GM19238 (cell line): Measurements from ENCODE around the gene CAMTA1.
"Not testable (repeated sequence)": the region's sequence is repeated elsewhere in the genome, so short reads cannot be mapped to it uniquely, and the experiment has no call there.

ENCODE experiments used
- DNase-seq: peaks from one replicate; pipeline ENCODE4 v3.0.0; 2011; ENCODE audit warnings: low spot score; ENCODE audit not compliant: insufficient read length

CAMTA1 gene

DNA sequence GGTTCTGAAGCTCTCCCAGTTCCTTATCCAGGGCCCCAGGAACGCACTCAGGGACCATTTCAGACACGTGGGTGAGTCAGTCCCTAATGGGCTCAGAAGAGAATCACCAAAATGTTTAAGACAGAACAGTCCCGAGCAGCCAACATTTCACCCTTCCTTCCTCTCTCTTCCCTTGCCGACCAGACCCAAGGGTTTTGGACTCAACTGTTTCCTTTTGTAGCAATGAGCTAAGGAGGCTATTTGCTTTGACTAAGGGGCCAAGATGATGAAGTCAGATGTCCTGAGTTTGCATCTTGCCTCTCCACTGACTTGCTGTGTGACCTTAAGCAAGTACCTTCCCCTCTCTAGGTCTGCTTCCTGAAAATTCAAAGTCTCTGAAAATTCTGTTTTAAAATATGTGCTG lies 513.5 kb downstream of the CAMTA1 start:
- no peak for DNase-seq

DNA sequence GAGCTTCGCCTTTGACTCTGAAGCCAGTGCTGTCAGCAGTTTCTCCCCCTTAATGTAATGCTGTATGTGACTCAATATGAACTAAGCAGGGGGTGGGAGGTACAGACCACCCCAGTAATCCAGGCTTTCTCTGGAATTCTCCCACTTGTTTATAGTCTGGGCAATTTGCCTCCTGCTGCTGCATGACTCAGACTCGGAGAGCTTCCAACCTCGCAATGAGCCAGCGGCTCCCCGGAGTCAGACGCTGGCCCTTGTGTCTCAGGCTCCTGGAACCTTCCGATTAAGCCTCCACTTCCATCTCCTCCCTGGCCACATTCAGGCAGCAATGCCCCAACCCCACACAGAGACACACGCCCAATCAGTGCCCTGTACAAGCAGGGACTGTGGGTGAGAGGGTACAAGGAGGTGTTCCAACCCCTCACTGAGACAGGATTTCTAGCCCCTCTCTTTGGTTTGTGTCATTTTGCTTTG lies 514.1 kb downstream of the CAMTA1 start:
- DNase-seq, result no peak

DNA sequence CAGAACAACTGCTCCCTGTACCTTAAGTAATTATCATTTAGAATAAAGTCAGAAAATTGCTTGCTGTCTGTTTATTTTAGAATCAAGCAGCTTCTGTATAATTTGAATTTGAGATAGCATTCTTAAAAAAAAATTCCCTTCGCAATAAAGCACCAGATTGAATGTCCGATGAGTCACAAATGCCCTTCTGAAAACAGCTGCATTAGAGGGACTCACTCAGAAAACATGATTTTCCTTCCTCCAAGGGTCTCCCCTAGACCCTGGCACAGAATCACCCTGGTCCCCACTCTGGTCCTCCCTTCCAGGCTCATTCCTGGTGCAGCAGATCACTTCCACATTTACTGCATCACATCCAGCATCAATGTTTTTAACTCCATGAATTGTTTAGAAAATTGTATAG lies 514.7 kb downstream of the CAMTA1 start:
- DNase-seq, result no peak

DNA sequence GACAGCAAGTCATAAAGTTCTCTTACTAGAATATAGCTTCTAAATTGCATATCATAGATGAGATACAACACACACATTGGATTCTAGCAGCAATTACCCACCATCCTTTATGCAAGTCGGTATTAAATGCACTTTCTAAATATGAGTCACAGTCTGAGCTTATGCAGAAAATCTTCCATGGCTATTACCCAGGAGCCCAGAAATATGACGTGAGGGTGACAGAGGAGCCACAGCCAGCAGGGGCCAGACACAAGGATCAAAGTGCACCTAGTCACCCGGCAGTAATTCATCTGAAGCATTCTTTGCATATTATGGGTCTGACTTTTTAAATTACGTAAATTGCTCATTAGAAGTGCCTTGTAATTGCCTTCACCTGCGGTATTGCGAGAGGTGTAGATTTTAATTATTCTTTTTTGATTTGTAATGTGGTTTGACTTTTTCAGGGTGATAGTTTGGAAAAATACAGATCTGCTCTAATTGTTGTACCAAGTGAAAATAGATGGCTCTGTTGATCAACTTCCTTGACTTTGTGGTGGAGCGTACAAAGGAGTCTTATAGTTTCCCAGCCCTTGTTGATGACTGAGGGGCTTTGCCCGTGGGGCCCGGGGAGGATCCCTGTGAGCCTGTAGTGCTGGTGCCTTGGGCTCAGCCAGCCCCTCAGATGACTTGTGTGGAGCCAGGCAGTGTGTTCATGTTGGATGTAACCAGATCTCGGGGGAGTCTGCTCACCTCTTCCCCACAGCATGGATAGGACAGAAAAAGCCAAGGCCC lies 515.8 kb downstream of the CAMTA1 start:
- DNase-seq, result no peak

DNA sequence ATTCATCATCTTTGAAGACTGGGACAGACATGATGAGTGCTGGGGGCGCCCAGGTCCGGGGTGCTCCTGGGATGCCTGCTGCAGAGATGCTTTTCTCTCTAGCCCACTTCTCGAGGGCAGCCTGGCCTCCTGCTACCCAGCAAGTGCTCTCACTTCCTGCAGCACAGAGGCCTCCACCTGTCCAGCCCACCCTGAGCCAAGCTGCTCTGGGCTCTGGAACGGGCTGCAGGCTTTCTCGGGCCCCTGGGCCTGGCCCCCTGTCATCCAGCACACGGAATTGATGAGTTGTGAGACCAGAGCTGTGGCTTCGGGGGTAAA lies 516.4 kb downstream of the CAMTA1 start:
- no peak for DNase-seq

DNA sequence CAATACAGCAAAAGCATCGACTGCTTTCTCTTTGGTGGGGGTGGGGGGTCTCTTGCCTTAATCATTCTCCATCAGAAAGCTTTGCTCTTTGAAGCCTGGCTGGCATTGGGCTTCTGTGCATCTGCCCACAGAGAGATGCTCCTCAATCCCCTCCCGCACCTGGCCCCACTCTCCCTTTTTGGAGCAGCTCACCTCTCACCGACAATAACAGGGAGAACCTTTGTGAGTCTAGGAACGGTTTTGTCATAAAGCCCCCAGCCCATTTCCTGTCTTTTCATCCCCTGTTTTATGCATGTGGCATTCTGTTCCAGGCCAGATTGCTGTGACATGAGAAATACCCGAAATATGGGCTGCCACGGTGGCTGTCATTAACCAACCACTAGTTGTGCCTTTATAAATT lies 516.9 kb downstream of the CAMTA1 start:
- no peak for DNase-seq

DNA sequence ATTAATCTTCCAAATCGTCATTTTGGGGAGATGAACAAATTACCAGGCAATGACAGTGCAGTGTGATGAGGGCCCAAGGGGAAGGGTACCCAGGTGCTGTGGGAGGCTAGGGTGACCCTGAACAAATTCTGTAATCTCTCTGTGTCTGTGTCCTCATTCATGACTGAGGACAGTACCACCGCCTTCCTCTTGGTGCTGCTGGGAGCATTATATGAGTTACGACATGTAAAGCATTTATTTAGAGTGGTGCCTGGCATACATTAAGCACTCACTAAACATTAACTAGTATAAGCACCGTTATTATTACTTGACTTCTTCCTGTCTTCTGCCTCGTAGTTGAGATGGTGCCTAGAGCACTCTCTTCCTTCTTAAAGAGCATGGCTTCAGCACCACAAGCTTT lies 517.6 kb downstream of the CAMTA1 start:
- no peak for DNase-seq

DNA sequence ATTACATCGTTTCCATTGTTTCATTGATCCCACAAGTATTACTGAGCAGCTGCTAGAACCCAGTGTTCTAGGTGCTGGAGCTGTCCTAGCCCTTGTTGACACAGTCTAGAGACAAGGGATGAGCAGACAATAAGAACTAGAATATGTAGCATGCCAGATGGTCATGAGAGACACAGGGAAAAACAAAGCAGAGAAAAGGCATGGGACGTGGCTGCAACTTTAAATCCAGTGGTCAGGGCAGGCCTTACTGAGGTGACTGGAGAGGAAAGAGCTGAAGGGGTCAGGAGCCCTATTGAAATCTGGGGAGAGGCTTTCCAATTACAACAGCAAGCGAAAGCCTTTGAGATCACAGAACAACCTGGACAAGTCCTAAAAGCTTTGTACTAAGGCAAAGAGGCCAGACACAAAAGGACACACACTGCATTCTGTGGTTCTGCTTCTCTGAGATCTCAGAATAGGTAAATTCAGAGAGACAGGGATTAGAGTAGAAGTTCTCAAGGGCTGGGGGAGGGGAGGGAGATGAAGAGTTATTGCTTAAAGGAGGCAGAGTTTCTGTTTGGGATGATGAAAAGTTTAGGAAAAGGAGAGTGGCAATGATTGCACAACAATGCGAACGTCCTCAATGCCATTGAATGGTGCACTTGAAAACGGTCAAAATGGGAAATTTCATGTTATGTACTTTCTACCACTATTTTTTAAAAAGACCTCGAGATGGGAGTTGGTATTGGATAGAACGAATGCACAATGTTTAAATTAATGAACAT lies 518.5 kb downstream of the CAMTA1 start:
- DNase-seq, result no peak

DNA sequence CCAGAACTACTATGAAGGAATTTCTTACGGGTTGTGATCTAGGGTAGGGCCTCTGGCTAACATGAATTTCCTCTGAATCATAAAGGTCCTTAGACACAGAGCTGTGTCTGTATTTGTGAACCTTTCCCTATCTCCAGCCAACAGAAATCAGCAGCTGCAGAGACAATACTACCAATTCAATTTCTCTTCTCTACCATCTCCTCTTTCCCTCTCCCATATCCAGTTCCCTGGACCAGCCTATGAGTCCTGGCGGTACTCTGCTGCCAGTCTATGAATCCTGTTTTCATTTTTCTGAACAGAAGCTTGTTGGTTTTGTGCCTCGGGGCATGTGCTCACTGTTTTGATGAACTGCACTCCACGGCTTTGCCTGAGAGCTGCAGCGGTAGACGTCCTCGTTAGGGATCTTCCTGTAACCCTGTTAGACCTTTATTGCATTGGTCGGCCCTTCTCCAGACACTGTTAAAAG lies 527.9 kb downstream of the CAMTA1 start:
- no peak for DNase-seq

DNA sequence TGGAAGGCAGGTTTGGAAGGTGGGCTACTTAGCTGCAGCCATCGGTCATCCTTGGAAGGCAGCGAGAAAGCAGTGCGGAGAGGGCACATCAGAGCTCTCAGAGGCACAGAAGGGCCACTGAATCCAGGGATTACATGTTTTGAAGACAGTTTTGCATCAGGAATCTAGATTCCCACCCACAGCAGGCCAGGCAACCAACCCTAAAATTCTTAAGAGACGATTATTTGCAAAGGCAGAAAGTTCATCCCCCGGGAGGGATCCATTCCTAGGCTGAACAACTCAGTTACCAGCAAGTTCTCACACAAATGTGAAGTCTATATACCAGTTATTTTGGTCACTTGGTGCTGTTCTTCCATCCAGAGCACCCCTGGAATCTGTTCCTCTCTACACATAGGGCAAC lies 528.6 kb downstream of the CAMTA1 start:
- DNase-seq, result no peak

DNA sequence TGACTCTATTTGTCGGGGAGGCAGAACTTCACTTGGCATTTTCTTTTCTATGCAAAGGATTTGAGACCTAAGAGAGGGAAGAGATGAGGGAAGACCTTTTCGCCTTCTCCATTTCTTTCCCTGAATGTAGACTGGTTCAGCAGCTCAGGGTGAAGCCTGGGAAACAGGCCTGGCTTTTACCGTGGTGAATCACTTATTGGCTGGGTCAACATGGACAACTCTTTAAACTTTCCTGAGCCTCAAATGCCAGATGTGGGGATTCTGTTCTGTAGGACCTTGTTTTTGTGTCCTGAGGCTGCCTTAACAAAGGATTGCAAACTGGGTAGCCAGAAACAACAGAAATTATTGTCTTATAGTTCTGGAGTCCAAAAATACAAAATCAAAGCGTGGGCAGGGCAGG lies 530.1 kb downstream of the CAMTA1 start:
- DNase-seq, result no peak

DNA sequence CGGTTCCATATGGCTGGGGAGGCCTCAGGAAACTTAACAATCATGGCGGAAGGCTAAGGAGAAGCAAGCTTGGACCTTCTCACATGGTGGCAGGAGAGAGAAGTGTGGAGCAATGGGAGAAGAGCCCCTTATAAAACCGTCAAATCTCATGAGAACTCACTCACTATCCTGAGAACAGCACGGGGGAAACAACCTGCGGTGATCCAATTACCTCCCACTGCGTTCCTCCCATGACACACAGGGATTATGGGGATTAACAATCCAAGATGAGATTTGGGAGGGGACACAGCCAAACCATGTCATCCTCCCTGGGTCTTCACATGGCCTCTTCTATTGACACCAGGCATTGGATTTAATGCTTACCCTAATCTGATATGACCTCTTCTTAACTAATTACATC lies 530.7 kb downstream of the CAMTA1 start:
- DNase-seq, result no peak

DNA sequence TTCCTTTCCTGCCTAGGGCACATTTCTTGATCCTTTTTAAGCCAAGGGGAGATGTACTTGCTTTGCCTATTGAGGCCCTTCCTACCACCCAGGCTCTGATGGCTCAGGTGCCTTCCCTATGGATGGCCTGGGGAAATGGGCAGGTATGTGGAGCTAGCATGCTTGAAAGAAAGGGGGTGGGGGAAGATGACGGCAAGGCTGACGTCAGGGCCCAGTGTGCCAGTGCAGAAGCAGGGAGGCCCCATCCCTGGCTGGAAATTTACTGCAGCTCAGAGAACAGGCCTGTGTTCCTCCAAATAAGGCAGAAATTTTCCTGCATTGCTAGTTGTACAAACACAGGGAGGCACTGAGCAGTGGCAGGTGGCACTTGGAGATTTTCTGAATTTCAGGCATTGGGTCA lies 532.6 kb downstream of the CAMTA1 start:
- DNase-seq, result no peak

DNA sequence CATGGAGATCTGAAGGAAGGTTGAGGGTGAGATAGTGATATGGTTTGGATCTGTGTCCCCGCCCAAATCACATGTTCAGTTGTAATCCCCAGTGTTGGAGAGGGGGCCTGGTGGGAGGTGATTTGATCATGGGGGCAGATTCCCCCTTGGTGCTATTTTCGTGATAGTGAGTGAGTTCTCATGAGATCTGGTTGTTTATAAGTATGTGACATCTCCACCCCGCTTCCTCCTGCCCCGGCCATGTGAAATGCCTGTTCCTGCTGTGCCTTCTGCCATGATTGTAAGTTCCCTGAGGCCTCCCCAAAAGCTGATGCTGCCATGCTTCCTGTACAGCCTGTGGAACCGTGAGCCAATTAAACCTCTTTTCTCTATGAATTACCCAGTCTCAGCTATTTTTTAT lies 533.9 kb downstream of the CAMTA1 start:
- no peak for DNase-seq

DNA sequence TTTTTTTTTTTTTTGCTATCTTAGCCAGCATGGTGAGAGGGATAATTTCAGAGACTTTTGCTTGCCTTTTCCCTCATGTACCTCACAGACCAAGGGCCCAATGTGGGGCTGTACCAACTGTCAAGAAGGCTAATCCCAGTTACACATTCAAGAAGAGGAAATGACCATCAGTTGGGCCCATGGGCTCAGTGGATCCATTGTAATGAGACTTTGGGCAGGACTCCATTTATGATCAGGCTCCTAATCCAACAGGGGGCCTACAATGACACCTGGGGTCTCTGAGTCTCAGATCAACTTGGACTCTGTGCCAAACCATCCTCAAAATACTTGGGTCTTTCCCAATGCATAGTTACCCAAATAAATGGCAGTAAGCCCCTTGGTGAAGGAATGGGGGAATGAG lies 535.4 kb downstream of the CAMTA1 start:
- DNase-seq, result no peak

DNA sequence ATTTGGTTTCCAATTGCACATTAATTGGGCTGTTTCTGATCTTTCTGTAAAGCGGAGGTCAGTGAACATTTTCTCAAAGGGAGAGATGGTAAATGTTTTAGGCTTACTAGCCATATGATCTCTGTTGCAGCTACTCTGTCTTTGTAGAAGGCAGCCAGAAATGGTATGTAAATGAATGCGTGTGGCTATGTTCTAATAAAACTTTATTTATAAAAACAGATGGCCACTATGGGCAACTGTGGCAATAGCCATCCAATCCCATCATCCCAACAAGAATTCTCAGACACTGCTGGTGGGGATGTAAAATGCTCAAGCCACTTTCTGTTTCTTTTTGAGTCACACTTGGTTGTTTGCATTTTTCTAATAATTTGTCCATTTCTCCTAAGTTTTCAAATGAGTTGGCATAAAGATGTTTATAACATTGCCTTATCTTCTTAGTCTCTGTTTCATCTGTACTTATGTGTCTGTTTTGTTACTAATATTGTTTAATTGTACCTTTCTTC lies 537.1 kb downstream of the CAMTA1 start:
- DNase-seq, result no peak

DNA sequence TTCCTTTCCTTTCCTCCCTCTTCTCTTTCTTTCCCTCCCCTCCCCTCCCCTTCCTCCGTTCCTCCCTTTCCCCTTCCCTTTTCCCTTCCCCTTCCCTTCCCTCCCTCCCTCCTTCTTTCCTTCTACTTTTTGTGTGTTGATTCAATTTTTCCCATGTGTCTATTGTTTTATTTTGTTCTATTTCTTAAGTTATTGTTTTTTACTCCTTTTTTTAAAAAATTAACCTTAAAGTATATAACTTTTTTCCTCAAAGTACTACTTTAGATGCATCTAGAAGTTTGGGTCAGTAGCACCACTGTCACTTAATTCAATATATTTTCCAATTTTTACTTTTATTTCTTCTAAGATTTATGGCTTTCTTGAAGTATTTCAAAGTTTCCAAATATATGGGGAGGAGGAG lies 537.7 kb downstream of the CAMTA1 start:
- no peak for DNase-seq

DNA sequence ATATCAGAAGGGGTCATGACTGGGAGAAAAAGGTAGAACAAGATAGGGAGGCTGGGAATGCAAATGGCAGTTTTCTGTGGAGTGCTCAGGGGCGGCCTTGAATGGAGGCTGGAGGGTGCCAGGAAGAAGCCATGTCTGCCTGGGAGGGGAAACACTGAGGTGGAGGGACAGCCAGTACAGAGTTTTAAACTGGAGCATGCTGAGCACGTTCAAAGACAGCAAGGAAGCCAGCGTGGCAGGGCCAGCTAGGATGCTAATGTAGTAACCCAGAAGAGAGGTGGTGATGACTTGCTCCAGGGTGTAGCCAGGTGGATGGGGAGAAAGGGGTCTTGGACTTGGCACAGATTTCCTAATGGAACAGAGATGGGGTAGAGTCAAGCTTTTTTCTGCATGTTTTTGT lies 540.0 kb downstream of the CAMTA1 start:
- no peak for DNase-seq

DNA sequence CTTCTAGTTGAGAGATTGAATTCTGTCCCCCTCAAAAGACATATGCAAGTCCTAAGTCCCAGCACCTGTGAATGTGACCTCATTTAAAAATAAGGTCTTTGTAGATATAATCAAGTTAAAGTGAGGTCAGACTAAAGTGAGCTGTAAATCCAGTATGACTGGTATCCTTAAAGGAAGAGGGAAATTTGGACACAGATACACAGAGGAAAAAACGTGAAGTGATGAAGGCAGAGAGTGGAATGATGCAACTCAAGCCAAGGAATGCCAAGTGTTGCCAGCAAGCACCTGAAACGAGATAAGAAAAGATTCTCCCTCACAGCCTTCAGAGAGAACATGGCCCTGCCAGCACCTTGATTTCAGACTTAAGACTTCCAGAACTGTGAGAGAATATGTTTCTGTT lies 541.1 kb downstream of the CAMTA1 start:
- no peak for DNase-seq

DNA sequence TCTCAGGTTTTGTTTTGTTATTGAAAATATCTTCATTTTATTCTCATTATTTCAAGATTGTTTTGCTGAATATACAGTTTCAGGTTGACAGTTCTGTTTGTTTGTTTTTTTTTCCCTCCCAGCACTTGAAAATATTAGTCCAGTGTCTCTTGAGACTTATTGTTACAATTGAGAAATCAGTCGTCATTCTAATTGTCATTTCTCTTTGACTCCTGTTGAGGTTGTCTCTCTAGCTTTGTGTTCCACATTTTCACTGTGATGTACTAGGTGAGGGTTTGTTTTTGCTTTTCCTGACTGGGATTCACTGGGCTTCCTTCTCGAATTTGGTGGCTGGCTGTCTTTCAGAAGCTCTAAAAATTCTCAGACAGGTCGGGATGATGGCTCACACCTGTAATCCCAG lies 542.6 kb downstream of the CAMTA1 start:
- DNase-seq, result no peak

DNA sequence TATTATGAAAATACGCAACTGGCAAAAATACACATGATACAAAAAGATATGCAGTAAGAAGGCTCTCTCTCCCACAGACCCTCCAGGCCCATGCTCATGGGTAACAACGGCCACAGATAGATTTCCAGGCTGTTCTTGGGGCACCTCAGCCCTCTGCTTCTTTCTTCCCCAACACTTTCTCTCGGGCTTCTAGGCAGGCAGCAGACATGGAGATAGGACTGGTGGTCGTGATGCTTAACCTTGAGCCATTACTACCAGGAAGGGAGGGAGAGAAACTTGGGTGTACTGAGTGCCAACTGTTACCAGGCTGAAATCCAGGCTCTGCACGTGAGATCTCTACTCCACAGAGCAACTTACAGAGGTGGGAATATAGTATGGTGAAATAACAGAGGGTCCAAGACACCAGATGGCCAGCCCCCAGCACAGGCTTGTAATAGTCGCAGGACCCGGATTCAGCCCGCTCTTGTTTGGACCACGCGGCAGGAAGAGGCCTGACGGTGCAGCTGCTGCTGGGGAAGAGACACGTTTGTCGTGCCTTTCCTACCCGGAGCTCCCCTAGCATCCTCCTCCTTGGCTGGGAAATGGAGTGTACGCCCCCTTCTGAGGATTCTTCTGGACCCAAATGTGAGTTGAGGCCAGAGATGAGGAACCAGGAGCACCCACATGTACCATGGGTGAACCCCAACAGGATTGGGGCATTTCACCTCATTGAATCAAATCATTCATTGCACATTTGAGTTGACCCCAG lies 544.8 kb downstream of the CAMTA1 start:
- no peak for DNase-seq

DNA sequence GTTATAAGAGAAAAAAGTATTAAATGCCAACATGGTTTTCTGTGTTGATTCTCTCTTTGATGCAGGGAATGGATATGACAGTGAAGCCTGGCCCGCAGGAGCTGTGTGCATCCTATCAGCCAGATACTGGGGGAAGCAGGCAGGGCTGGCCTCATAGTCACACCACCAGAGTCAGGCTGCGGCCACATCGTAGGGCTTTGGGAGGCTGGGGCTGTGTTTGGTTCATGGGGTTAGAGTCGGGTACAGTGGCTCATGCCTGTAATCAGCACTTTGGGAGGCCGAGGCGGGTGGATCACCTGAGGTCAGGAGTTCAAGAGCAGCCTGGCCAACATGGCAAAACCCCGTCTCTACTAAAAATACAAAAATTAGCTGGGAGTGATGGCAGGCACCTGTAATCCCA lies 545.5 kb downstream of the CAMTA1 start:
- DNase-seq, result not testable (repeated sequence)
